Panc1 (cell line): ENCODE measurements around the gene SNX7. TPM values are rescaled to one million over a fixed set of nuclear protein-coding genes. Genes with fewer than 3 reads are reported as not detected.

ENCODE experiments used
- ATAC-seq: fragments of 200-7000 bp; cut with Tn5 transposase; 2 replicates; pipeline ENCODE4 v1.9.1; 2020; ENCODE audit warnings: mild to moderate bottlenecking, moderate library complexity
- BruUV-seq: library from RNA; stranded (reverse); fragments of 400-500 nt; replicated peaks from 2 replicates; lab custom pipeline; 2021; lab: Mats Ljungman, UMichigan
- CTCF ChIA-PET: fragments of 300-600 bp; sonication (Branson Sonifier 250); formaldehyde crosslinking; loops from one replicate; lab custom pipeline; 2022; ENCODE audit warnings: antibody characterized with exemption; lab: Charles Lee
- POLR2A ChIA-PET: fragments of 300-600 bp; sonication (Branson Sonifier 250); formaldehyde crosslinking; loops from one replicate; lab custom pipeline; 2022; ENCODE audit warnings: antibody characterized with exemption; lab: Charles Lee
- DNase-seq: peaks from one replicate; pipeline ENCODE4 v3.0.0-alpha.2; 2010; ENCODE audit warnings: low read depth, low spot score
- H3K27ac ChIP-seq: 2 replicates; pipeline ENCODE4 v1.5.1; 2011; ENCODE audit warnings: mild to moderate bottlenecking, low read length, inconsistent platforms
- H3K27me3 ChIP-seq: fragments of 200-500 bp; sonication (Bioruptor generic); 2 replicates; pipeline ENCODE4 v1.6.0; 2014; ENCODE audit warnings: low read length, inconsistent platforms; ENCODE audit not compliant: control insufficient read depth, insufficient read depth
- H3K36me3 ChIP-seq: fragments of 200-500 bp; sonication (Bioruptor generic); 2 replicates; pipeline ENCODE4 v1.5.1; 2014; ENCODE audit warnings: inconsistent platforms, mild to moderate bottlenecking, low read length, moderate library complexity; ENCODE audit not compliant: control insufficient read depth, insufficient read depth
- H3K4me1 ChIP-seq: 2 replicates; pipeline ENCODE4 v1.5.1; 2011; ENCODE audit warnings: inconsistent platforms, mild to moderate bottlenecking, low read length, moderate library complexity; ENCODE audit not compliant: control insufficient read depth, insufficient read depth
- H3K4me3 ChIP-seq, 2 experiments: 2 replicates each; pipeline ENCODE4 v1.5.1; 2011 to 2012; ENCODE audit warnings: low read depth in 2 of 2, low read length in 2 of 2, mild to moderate bottlenecking in 2 of 2, inconsistent platforms in 1 of 2, moderate library complexity in 1 of 2
- H3K9me3 ChIP-seq: fragments of 200-500 bp; sonication (Bioruptor generic); 2 replicates; pipeline ENCODE4 v1.5.1; 2014; ENCODE audit warnings: low read depth, mild to moderate bottlenecking, inconsistent platforms, low read length, moderate library complexity; ENCODE audit not compliant: control insufficient read depth, insufficient read depth
- POLR2AphosphoS5 ChIP-seq: IDR thresholded peaks from 2 replicates; pipeline ENCODE4 v1.6.1; 2012; ENCODE audit warnings: mild to moderate bottlenecking, low read depth, low read length, moderate library complexity
- SIN3A ChIP-seq: IDR thresholded peaks from 2 replicates; pipeline ENCODE4 v1.6.1; 2012; ENCODE audit warnings: low read depth, mild to moderate bottlenecking, low read length, moderate library complexity, borderline replicate concordance; ENCODE audit not compliant: insufficient read depth
- TCF7L2 ChIP-seq: IDR thresholded peaks from 2 replicates; pipeline ENCODE4 v1.6.1; 2011; ENCODE audit warnings: mild to moderate bottlenecking, low read depth, low read length, inconsistent platforms
- in situ Hi-C: cut with HindIII; loops from 2 replicates; pipeline ENCODE4 v1.10.0; 2016; ENCODE audit warnings: low sequenced_read_pairs, low pct_unique_long_range_greater_than_20kb
- intact Hi-C: fragments of 100-400 bp; cut with micrococcal nuclease; formaldehyde crosslinking; loops from one replicate; pipeline ENCODE4 v1.10.0; 2022; ENCODE audit not compliant: unreplicated experiment
- total RNA-seq: library from RNA; stranded (reverse); gene quantifications from one replicate; pipeline ENCODE4 v1.2.1, GENCODE V29; 2021; ENCODE audit not compliant: unreplicated experiment
- TF ChIP-seq, protein P1 (sequence below): fragments of 450-650 bp; IDR thresholded peaks from 2 replicates; pipeline ENCODE4 v1.5.1; 2017; ENCODE audit warnings: mild to moderate bottlenecking
- TF ChIP-seq, protein P2 (sequence below), 2 experiments: IDR thresholded peaks; 2 replicates each; pipeline ENCODE4 v1.6.1; 2011 to 2012; ENCODE audit warnings: low read depth in 2 of 2, control low read depth in 1 of 2, low read length in 1 of 2, mild to moderate bottlenecking in 1 of 2, moderate library complexity in 1 of 2; ENCODE audit not compliant: insufficient read depth in 1 of 2

Gene SNX7
- total RNA-seq, 1 experiment from 2014 or later = 37.4 TPM

DNA sequence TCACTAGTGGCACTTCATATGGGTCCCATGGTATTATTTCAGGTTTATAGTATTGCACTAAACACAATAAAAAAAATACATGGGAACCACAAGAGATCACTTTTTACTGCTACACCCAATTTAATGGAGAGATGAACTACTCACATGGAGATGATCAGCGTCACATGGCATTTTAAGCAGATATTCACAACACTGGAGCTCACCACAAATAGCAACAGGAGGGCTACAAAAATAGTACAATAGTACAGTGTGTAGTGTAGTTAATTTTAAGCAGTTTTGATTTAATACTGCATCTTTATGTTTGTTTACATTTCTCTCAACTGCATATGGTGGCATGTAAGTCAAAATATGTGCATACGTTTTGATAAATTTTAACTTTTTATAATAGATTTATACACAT is 31.0 kb downstream of the SNX7 start:
- TF ChIP-seq POLR2AphosphoS5 (no peak), SIN3A (no peak), TCF7L2 (no peak)
- TF ChIP-seq, protein P1, sequence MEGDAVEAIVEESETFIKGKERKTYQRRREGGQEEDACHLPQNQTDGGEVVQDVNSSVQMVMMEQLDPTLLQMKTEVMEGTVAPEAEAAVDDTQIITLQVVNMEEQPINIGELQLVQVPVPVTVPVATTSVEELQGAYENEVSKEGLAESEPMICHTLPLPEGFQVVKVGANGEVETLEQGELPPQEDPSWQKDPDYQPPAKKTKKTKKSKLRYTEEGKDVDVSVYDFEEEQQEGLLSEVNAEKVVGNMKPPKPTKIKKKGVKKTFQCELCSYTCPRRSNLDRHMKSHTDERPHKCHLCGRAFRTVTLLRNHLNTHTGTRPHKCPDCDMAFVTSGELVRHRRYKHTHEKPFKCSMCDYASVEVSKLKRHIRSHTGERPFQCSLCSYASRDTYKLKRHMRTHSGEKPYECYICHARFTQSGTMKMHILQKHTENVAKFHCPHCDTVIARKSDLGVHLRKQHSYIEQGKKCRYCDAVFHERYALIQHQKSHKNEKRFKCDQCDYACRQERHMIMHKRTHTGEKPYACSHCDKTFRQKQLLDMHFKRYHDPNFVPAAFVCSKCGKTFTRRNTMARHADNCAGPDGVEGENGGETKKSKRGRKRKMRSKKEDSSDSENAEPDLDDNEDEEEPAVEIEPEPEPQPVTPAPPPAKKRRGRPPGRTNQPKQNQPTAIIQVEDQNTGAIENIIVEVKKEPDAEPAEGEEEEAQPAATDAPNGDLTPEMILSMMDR = no peak
- TF ChIP-seq, protein P2, sequence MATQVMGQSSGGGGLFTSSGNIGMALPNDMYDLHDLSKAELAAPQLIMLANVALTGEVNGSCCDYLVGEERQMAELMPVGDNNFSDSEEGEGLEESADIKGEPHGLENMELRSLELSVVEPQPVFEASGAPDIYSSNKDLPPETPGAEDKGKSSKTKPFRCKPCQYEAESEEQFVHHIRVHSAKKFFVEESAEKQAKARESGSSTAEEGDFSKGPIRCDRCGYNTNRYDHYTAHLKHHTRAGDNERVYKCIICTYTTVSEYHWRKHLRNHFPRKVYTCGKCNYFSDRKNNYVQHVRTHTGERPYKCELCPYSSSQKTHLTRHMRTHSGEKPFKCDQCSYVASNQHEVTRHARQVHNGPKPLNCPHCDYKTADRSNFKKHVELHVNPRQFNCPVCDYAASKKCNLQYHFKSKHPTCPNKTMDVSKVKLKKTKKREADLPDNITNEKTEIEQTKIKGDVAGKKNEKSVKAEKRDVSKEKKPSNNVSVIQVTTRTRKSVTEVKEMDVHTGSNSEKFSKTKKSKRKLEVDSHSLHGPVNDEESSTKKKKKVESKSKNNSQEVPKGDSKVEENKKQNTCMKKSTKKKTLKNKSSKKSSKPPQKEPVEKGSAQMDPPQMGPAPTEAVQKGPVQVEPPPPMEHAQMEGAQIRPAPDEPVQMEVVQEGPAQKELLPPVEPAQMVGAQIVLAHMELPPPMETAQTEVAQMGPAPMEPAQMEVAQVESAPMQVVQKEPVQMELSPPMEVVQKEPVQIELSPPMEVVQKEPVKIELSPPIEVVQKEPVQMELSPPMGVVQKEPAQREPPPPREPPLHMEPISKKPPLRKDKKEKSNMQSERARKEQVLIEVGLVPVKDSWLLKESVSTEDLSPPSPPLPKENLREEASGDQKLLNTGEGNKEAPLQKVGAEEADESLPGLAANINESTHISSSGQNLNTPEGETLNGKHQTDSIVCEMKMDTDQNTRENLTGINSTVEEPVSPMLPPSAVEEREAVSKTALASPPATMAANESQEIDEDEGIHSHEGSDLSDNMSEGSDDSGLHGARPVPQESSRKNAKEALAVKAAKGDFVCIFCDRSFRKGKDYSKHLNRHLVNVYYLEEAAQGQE (IDR thresholded peaks at IDR 0.05; ENCODE audit: insufficient read depth in 1 of 2, low read depth in 2 of 2, low read length in 1 of 2) = no peak
- POLR2A ChIA-PET = no interaction called here
- Histone ChIP-seq H3K9me3 (no peaks in the 10 kb centered on the region), H3K36me3 (no peaks in the 10 kb centered on the region; the same call in 1 of the 2 replicates), H3K4me1 (no peaks in the 10 kb centered on the region), H3K27me3 (no peaks in the 10 kb centered on the region), H3K4me3 (no peak overlapping the region), H3K27ac (no peak overlapping the region)
- intact Hi-C loops (no loop called here), in situ Hi-C loops (no loop called here)
- DNase-seq (no peak), ATAC-seq (no peak)
- CTCF ChIA-PET = no interaction called here
- no TSS peak for BruUV-seq

DNA sequence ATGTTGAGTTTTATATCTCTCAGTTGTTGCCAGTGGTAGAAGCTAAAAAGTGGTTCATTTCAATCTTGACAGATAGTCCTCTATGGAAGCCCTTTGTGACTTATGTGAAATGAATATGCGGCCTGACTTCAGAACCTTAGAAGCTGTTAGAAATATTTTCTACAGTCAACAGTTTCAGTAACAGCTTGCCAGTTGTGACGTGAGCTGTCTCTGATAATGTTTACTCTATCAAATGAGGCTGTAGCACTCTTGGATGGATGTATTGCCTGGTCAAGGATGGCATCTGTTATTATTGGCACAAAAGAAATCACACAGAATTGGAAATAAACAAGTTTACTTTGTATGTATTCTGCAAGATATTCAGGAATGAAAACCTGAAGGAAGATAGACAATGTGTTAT is 31.9 kb downstream of the SNX7 start:
- H3K27me3 ChIP-seq = no peaks in the 10 kb centered on the region
- in situ Hi-C loops = no loop called here
- no peaks in the 10 kb centered on the region; the same call in 1 of the 2 replicates for H3K36me3 ChIP-seq
- H3K9me3 ChIP-seq = no peaks in the 10 kb centered on the region
- no peak for DNase-seq
- no peaks in the 10 kb centered on the region for H3K4me1 ChIP-seq
- no peak overlapping the region for H3K27ac ChIP-seq
- no peak for TF ChIP-seq POLR2AphosphoS5
- TF ChIP-seq, protein P1 = no peak
- TF ChIP-seq, protein P2 (IDR thresholded peaks at IDR 0.05; ENCODE audit: insufficient read depth in 1 of 2, low read depth in 2 of 2, low read length in 1 of 2) = no peak
- TF ChIP-seq TCF7L2 = no peak
- TF ChIP-seq SIN3A = no peak
- no peak overlapping the region for H3K4me3 ChIP-seq
- no peak for ATAC-seq
- POLR2A ChIA-PET = no interaction called here
- CTCF ChIA-PET = no interaction called here
- no TSS peak for BruUV-seq
- intact Hi-C loops = no loop called here
